Measurements from ENCODE around the gene DDX6.
"Not testable (repeated sequence)": the region's sequence is repeated elsewhere in the genome, so short reads cannot be mapped to it uniquely, and the experiment has no call there.

Gene DDX6

DNA sequence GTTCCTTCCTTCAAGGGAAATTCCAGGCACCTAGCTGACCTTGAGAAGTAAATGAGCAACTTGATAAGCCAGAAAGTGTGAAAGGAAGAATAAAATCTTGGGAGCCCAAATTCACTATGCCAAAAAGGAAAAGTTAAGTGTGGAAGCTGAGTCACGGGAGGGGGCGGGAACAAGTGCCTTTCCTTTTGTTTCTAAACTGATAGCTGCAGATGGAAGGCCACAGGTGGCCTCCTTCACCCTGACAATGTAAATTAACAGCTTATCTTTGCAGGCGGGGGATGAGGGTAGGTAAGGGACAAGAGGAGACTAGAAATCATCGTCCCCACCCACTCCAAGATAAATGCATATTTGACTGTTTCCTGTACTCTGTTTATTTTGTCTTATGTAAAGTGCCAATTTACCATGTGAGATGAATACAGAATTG is 75.1 kb downstream of the DDX6 start:
- no peak overlapping the region for H3K4me3 Mint-ChIP-seq
- H3K27me3 Mint-ChIP-seq = peaks cover 4% of the 10 kb centered on the region
- H3K9me3 Mint-ChIP-seq = no peaks in the 10 kb centered on the region
- no peak overlapping the region for H3K27ac Mint-ChIP-seq
- no peak for DNase-seq
- CTCF ChIA-PET = no interaction called here
- no peaks in the 10 kb centered on the region for H3K4me1 Mint-ChIP-seq
- no peaks in the 10 kb centered on the region for H3K36me3 Mint-ChIP-seq

DNA sequence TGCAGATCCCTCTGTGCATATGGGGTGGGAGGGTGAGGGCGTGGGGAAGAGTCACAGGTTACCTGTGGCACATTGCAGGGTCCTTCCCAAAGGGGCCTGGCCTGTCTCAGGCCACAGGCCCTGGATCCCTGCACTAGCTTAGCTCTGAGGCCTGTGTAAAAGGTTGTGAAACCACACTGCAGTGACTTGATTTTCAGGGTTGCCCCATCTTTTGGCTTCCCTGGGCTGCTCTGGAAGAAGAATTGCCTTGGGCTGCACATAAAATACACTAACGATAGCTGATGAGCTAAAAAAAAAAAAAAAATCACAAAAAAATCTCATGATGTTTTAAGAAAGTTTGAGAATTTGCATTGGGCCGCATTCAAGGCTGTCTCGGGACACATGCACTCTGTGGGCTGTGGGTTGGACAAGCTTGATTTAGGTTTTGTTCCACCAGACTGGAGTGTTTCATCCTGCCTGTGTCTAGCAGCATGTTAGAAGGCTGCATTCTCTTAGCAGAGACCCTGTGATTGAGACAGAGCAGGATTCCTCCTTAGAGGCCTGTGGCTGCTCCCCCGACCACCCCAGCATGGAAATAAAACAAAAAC is 75.6 kb downstream of the DDX6 start:
- CTCF ChIA-PET = no interaction called here
- no peak overlapping the region for H3K4me3 Mint-ChIP-seq
- no peak overlapping the region for H3K27ac Mint-ChIP-seq
- no peak for DNase-seq
- H3K27me3 Mint-ChIP-seq = peaks cover 4% of the 10 kb centered on the region
- H3K4me1 Mint-ChIP-seq = no peaks in the 10 kb centered on the region
- H3K9me3 Mint-ChIP-seq = no peaks in the 10 kb centered on the region
- H3K36me3 Mint-ChIP-seq = no peaks in the 10 kb centered on the region

DNA sequence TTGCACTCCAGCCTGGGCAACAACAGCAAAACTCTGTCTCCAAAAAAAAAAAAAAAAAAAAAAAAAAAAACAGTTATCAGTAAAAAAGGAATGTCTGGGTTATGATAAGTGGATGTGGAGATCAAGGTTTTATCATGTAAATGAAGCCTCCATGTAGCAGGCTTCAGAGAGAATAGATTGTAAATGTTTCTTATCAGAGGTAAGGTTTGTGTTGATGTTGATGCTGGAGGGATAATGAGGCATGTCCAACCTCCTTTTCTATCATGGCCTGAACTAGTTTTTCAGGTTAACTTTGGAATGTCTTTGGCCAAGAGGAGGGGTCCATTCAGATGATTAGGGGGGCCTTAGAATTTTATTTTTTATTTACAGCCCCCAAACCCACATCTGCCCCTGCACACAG is 76.1 kb downstream of the DDX6 start:
- no peak for DNase-seq
- Mint-ChIP-seq H3K27me3 (no peaks in the 10 kb centered on the region), H3K36me3 (no peaks in the 10 kb centered on the region), H3K4me1 (no peaks in the 10 kb centered on the region), H3K4me3 (no peak overlapping the region), H3K9me3 (no peaks in the 10 kb centered on the region), H3K27ac (no peak overlapping the region)
- CTCF ChIA-PET = no interaction called here

DNA sequence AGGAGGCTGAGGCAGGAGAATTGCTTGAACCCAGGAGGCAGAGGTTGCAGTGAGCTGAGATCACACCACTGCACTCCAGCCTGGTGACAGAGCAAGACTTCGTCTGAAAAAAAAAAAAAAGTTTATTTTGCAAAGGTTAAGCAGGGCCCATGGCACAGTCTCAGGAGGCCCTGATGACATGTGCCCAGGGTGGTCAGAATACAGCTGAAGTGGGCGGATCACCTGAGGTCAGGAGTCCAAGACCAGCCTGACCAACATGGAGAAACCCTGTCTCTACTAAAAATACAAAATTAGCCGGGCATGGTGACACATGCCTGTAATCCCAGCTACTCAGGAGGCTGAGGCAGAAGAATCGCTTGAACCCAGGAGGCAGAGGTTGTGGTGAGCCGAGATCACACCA is 76.5 kb downstream of the DDX6 start:
- H3K36me3 Mint-ChIP-seq, H3K4me3 Mint-ChIP-seq, H3K27me3 Mint-ChIP-seq, H3K4me1 Mint-ChIP-seq, H3K9me3 Mint-ChIP-seq, CTCF ChIA-PET, DNase-seq, H3K27ac Mint-ChIP-seq: not testable (repeated sequence)

DNA sequence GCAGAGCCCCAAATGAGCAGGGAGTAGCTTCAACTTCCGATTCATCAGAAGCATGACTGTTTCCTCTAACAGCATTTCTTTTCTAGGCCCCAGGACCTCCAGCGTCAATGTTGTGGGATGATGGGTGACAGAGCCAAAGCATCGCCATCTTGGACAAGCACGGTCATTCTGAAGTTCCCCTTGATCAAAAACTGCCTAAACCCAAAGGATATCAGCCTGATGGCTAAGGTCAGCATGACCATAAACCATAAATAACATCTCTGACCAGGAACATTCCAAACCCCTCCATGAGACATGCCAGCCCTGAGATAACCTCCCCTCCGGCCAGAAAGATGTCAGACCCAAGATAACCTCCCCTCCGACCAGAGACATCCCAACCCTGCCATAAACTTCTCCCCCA is 82.7 kb downstream of the DDX6 start:
- DNase-seq = no peak
- Mint-ChIP-seq H3K27ac (no peak overlapping the region), H3K36me3 (no peaks in the 10 kb centered on the region), H3K27me3 (peaks cover 29% of the 10 kb centered on the region), H3K9me3 (no peaks in the 10 kb centered on the region), H3K4me3 (no peak overlapping the region), H3K4me1 (peaks cover 29% of the 10 kb centered on the region)
- CTCF ChIA-PET = interaction anchor here (0.9 kb wide), 1 partner anchor 51 kb away, joined by 4 read pairs; no protein-coding TSS in a partner anchor

DNA sequence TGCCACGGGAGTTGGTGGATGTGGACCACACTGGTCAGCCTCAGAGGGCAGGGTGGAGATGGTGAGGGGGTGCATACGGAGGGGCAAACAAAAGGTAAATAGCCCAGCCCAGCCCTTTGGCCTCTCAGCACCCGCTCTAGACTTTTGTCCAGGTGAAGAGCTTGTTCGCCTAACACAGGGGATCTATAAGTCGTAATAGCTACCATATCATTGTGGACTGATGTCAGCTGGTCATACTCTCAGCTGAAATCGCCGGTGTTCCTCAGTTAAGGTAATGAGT is 84.5 kb downstream of the DDX6 start:
- Mint-ChIP-seq H3K36me3 (no peaks in the 10 kb centered on the region), H3K4me1 (peaks cover 29% of the 10 kb centered on the region), H3K27ac (no peak overlapping the region), H3K4me3 (no peak overlapping the region), H3K27me3 (peaks cover 29% of the 10 kb centered on the region), H3K9me3 (no peaks in the 10 kb centered on the region)
- DNase-seq = no peak
- CTCF ChIA-PET = no interaction called here

DNA sequence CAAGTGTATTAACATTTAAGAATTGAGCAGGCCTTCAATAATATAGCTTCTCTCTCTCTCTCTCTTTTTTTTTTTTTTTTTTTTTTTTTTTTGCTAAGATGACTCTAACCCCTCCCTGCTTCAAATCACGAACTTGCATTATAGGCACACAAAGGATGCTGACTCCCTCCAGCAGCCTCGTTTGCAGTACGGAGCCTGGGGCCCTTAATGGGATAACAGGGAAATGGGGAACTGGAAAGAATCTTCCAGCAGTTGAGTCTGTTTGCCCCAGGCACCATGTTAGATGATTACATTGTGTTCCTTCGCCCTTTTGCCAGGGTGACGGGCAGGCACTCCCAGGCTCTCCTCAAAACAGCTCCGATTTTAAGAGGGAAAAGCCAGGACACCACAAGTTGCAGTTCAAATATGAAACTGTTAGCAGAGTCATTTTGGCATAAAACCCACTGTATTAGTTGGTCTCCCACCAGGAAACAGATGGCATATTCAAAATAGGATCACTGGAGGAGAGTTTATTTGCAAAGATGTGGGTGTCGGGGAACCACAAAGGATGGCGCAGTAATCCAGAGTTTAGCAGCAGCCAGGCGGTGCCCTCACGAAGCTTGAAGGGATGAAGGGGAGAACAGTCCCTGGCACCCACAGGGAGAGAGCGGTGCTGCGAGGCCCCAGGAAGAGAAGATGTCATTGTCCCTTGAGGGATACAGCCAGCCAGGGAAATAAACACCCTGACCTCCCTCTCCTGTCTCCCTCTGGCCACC is 85.0 kb downstream of the DDX6 start:
- H3K4me3 Mint-ChIP-seq = no peak overlapping the region
- no peak for DNase-seq
- H3K36me3 Mint-ChIP-seq = no peaks in the 10 kb centered on the region
- H3K27me3 Mint-ChIP-seq = peaks cover 29% of the 10 kb centered on the region
- CTCF ChIA-PET = interaction anchor here (0.7 to 1.6 kb wide), 2 partner anchors 9 to 17 kb away, joined by 3 to 10 read pairs; no protein-coding TSS in a partner anchor
- H3K4me1 Mint-ChIP-seq = peaks cover 29% of the 10 kb centered on the region
- H3K9me3 Mint-ChIP-seq = no peaks in the 10 kb centered on the region
- H3K27ac Mint-ChIP-seq = peak overlapping the region; percentile 85

DNA sequence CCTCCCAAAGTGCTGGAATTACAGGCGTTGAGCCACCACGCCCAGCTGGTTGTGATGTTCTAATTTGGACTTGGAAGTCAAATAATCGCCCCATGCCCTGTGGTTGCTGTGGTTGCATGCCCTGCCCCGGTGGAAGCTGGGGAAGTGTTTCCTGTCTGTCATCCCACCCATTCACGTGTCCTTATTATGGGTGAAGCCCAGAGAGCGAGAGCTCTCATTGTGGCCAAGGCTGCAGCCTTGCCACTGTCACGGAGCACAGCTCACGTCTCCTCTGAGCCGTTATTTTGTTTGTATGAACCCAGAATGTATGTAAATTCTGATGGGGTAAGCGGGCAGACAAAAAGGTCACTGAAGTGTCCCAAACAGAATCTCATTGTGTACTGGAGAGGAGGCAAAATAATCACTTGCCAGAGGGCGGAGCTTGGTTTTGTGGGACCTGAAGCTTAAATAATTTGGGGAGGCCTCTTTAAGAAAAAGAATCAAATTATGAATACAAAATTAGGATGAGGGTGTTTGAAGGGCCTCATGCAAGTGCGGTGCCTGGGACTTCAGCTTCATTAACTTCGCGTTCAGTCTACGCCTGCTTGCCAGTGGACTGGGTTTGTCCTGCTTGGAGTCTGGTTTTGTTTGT is 85.7 kb downstream of the DDX6 start:
- Mint-ChIP-seq H3K4me1 (peaks cover 32% of the 10 kb centered on the region), H3K27me3 (peaks cover 29% of the 10 kb centered on the region), H3K36me3 (peaks cover 3% of the 10 kb centered on the region), H3K9me3 (peaks cover 3% of the 10 kb centered on the region), H3K4me3 (peak overlapping the region; percentile 1), H3K27ac (peak overlapping the region; percentile 85)
- peak; percentile 76 for DNase-seq
- CTCF ChIA-PET = interaction anchor here (0.7 to 1.6 kb wide), 4 partner anchors 8 to 49 kb away, joined by 3 to 10 read pairs (median 5); no protein-coding TSS in a partner anchor

DNA sequence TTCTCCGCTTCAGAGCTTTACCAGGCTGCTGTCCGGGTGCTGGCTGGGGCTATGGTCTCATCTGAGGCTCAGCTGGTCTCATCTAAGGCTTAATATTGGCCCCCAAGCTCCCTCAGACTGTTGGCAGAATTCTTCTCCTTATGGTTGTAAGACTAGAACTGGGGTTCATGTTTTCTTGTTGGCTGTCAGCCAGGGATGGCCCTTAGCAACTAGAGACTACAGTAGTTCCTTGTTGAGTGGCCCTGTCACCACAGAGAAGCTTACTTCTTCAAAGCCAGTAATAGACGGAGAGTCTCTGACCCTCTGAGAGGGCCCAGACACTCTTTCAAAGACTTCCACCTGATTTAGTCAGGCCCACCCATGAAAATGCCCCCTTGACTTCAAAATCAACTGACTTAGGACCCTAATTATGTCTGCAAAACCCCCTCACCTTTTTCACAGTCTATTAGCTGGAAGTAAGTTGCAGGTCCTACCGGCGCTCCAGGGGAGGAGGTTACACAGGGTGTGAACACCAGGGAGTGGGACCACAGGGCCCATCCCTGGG is 87.3 kb downstream of the DDX6 start:
- H3K27ac Mint-ChIP-seq = no peak overlapping the region
- peaks cover 7% of the 10 kb centered on the region for H3K36me3 Mint-ChIP-seq
- no peak overlapping the region for H3K4me3 Mint-ChIP-seq
- DNase-seq = no peak
- H3K4me1 Mint-ChIP-seq = peaks cover 45% of the 10 kb centered on the region
- peaks cover 8% of the 10 kb centered on the region for H3K9me3 Mint-ChIP-seq
- H3K27me3 Mint-ChIP-seq = peaks cover 25% of the 10 kb centered on the region
- CTCF ChIA-PET = no interaction called here

DNA sequence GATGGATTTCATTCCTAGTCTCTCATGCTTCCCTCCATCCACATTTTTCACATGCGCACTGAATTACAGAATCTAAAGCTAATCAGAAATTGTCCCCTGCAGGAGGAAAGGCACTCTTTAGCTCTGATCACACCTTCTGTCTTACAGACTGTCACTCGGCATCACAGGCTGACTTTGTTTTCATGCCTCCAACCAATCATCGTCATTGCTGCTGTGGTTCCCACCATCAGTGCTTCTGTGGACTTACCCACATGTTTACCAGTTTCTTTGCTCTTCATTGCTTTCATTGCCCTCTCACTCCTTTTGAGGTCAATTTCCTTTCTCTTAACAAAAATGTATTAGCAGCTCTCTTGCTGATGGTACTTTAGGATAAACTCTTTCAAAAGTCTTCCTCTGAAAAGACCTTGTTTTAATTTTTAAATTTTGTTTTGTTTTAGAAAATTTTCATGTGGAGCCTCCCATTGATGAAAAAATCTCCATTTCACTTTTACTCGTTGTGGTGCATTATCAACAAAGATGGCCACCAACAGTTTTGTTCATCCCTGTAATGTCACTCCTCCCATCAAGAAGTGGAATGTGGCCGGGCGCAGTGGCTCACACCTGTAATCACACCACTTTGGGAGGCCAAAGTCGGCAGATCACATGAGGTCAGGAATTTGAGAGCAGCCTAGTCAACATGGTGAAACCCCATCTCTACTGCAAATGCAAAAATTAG is 91.3 kb downstream of the DDX6 start:
- peak overlapping the region; percentile 13 for H3K4me3 Mint-ChIP-seq
- peaks cover 3% of the 10 kb centered on the region for H3K27me3 Mint-ChIP-seq
- peaks cover 33% of the 10 kb centered on the region for H3K4me1 Mint-ChIP-seq
- peak overlapping the region; percentile 96 for H3K27ac Mint-ChIP-seq
- H3K36me3 Mint-ChIP-seq = peaks cover 7% of the 10 kb centered on the region
- CTCF ChIA-PET = interaction anchor here (1.0 to 1.4 kb wide), 2 partner anchors 10 to 42 kb away, joined by 3 to 5 read pairs; no protein-coding TSS in a partner anchor
- H3K9me3 Mint-ChIP-seq = peaks cover 8% of the 10 kb centered on the region
- DNase-seq = peak; percentile 79

Data from activated naive CD4-positive, alpha-beta T cell treated with anti-CD3 and anti-CD28 coated beads, Interleukin-2, amount 10 ng/mL, durations not matched to agents 7 days and 5 days (primary cell).